HCT116 (cell line): ENCODE measurements around the gene FAM136A. TPM values are rescaled to one million over a fixed set of nuclear protein-coding genes. Genes with fewer than 3 reads are reported as not detected.

Experiments
- ATAC-seq: fragments of 200-7000 bp; cut with Tn5 transposase; 2 replicates; pipeline ENCODE4 v1.9.1; 2020; ENCODE audit warnings: mild to moderate bottlenecking, moderate library complexity
- BruUV-seq: library from RNA; stranded (reverse); fragments of 400-500 nt; replicated peaks from 2 replicates; lab custom pipeline; 2021; lab: Mats Ljungman, UMichigan
- CTCF ChIA-PET: fragments of 300-600 bp; sonication (Branson Sonifier 250); formaldehyde crosslinking; loops from one replicate; lab custom pipeline; 2021; ENCODE audit warnings: antibody characterized with exemption; lab: Charles Lee
- POLR2A ChIA-PET: fragments of 300-600, 350-600 bp; sonication (Branson Sonifier 250); formaldehyde crosslinking; loops from one replicate; lab custom pipeline; 2021; ENCODE audit warnings: antibody characterized with exemption; lab: Charles Lee
- RAD21 ChIA-PET, 2 experiments: fragments of 300-600 bp; sonication (Branson Sonifier 250); formaldehyde crosslinking; loops; one replicate each; lab custom pipeline; 2023; ENCODE audit warnings: low total read pairs in 2 of 2; ENCODE audit not compliant: uncharacterized antibody in 2 of 2, unreplicated experiment in 2 of 2, low non-redundant PET in 1 of 2; lab: Charles Lee
- DNase-seq: peaks from one replicate; pipeline ENCODE4 v3.0.0-alpha.2; 2010; ENCODE audit warnings: low read depth, low spot score
- H2AFZ ChIP-seq: fragments of 200-600 bp; shearing (Covaris generic), sonication (generic); 2 replicates; pipeline ENCODE4 v1.6.1; 2017; ENCODE audit warnings: low read depth, mixed run types, mixed read lengths, antibody characterized with exemption, low read length; ENCODE audit not compliant: poor library complexity, severe bottlenecking
- H3K27ac ChIP-seq: 2 replicates; pipeline ENCODE4 v1.5.1; 2012; ENCODE audit warnings: low read depth, low read length
- H3K27me3 ChIP-seq: fragments of 200-600 bp; sonication (generic); 2 replicates; pipeline ENCODE4 v1.6.1; 2016; ENCODE audit warnings: mixed run types, low read length, mixed read lengths; ENCODE audit not compliant: insufficient read depth
- H3K36me3 ChIP-seq, 2 experiments: fragments of 200-500 bp in 1 of 2; fragments of 200-600 bp in 1 of 2; sonication (Bioruptor generic) in 1 of 2; sonication (generic) in 1 of 2; 2 replicates each; pipeline versions ENCODE4 v1.5.1 to v1.6.1; 2014 to 2016; ENCODE audit warnings: low read length in 2 of 2, inconsistent platforms in 1 of 2, mixed read lengths in 1 of 2, mixed run types in 1 of 2; ENCODE audit not compliant: insufficient read depth in 2 of 2, control insufficient read depth in 1 of 2
- H3K4me1 ChIP-seq, 2 experiments: fragments of 200-600 bp in 1 of 2; sonication (generic) in 1 of 2; 2 replicates each; pipeline versions ENCODE4 v1.5.1 to v1.6.1; 2012 to 2017; ENCODE audit warnings: low read length in 2 of 2, inconsistent platforms in 1 of 2, mild to moderate bottlenecking in 1 of 2, mixed read lengths in 1 of 2, mixed run types in 1 of 2, moderate library complexity in 1 of 2; ENCODE audit not compliant: insufficient read depth in 2 of 2, control insufficient read depth in 1 of 2
- H3K4me2 ChIP-seq: fragments of 200-600 bp; sonication (generic); 2 replicates; pipeline ENCODE4 v1.6.1; 2017; ENCODE audit warnings: mixed run types, low read length, mixed read lengths
- H3K4me3 ChIP-seq, 2 experiments: fragments of 200-600 bp in 1 of 2; sonication (generic) in 1 of 2; replicated peaks in 1 of 2; 2 replicates each; pipeline ENCODE4 v1.5.1; 2011 to 2016; ENCODE audit warnings: low read length in 2 of 2, control low read depth in 1 of 2, low read depth in 1 of 2, mild to moderate bottlenecking in 1 of 2, mixed read lengths in 1 of 2, mixed run types in 1 of 2
- H3K79me2 ChIP-seq: fragments of 200-600 bp; sonication (generic); 2 replicates; pipeline ENCODE4 v1.6.1; 2017; ENCODE audit warnings: mild to moderate bottlenecking, mixed run types, low read length, moderate library complexity, mixed read lengths; ENCODE audit not compliant: insufficient read depth
- H3K9ac ChIP-seq: fragments of 200-600 bp; sonication (generic); 2 replicates; pipeline ENCODE4 v1.6.1; 2016; ENCODE audit warnings: low read length, mixed read lengths
- H3K9me2 ChIP-seq: fragments of 200-600 bp; sonication (generic), shearing (Covaris generic); 2 replicates; pipeline ENCODE4 v1.6.1; 2017; ENCODE audit warnings: mixed run types, mild to moderate bottlenecking, moderate library complexity; ENCODE audit not compliant: insufficient read depth
- H3K9me3 ChIP-seq, 2 experiments: fragments of 200-500 bp in 1 of 2; fragments of 200-600 bp in 1 of 2; sonication (Bioruptor generic) in 1 of 2; sonication (generic) in 1 of 2; 2 replicates each; pipeline ENCODE4 v1.6.1; 2014 to 2017; ENCODE audit warnings: low read length in 2 of 2, mixed read lengths in 2 of 2, inconsistent platforms in 1 of 2, low read depth in 1 of 2, mild to moderate bottlenecking in 1 of 2, mixed run types in 1 of 2, moderate library complexity in 1 of 2; ENCODE audit not compliant: control insufficient read depth in 1 of 2, insufficient read depth in 1 of 2
- H4K20me1 ChIP-seq: fragments of 200-600 bp; sonication (generic), shearing (Covaris generic); 2 replicates; pipeline ENCODE4 v1.6.1; 2017; ENCODE audit warnings: mixed run types, mild to moderate bottlenecking, moderate library complexity; ENCODE audit not compliant: insufficient read depth
- ATF3 ChIP-seq: IDR thresholded peaks from 2 replicates; pipeline ENCODE4 v1.6.1; 2012
- CBX3 ChIP-seq: IDR thresholded peaks from 2 replicates; pipeline ENCODE4 v1.6.1; 2012; ENCODE audit warnings: low read depth
- EGR1 ChIP-seq: IDR thresholded peaks from 2 replicates; pipeline ENCODE4 v1.6.1; 2012; ENCODE audit warnings: low read depth
- SIN3A ChIP-seq: IDR thresholded peaks from 2 replicates; pipeline ENCODE4 v1.6.1; 2012; ENCODE audit warnings: low read depth
- SRF ChIP-seq: IDR thresholded peaks from 2 replicates; pipeline ENCODE4 v1.6.1; 2012; ENCODE audit warnings: low read depth
- ZNF274 ChIP-seq: fragments of 200-500 bp; sonication (Bioruptor generic); IDR thresholded peaks from 2 replicates; pipeline ENCODE4 v1.6.1; 2014; ENCODE audit warnings: mild to moderate bottlenecking, low read depth, low read length, inconsistent platforms
- intact Hi-C: fragments of 100-400 bp; cut with micrococcal nuclease; formaldehyde crosslinking; loops from 2 replicates; pipeline ENCODE4 v1.10.0; 2022
- total RNA-seq: library from RNA; stranded (reverse); gene quantifications from one replicate; pipeline ENCODE4 v1.2.1, GENCODE V29; 2021; ENCODE audit not compliant: unreplicated experiment
- TF ChIP-seq, protein P1 (sequence below): IDR thresholded peaks from 2 replicates; pipeline ENCODE4 v1.6.1; 2012; ENCODE audit warnings: low read depth

Gene FAM136A
- total RNA-seq, 1 experiment from 2014 or later = 83.0 TPM

DNA sequence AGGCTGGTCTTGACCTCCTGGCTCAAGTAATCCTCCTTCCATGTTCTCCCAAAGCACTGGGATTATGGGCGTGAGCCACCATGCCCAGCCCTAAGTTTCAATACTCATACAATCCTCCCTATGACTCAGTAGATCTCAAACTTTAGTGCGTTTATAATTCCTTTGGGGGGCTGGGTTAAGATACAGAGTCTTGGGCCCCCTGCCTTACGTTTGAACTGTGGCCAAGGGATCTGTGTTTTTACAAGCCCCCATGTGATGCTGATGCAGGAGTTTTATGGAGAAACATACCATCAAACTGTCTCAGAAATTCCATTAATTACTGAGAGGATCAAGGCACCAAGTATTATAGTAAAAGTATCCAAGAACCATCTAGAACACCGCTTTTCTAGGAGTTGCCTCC lies 38.2 kb upstream of the FAM136A start:
- Histone ChIP-seq H3K9ac (no peak overlapping the region), H3K27ac (no peak overlapping the region), H3K9me2 (no peaks in the 10 kb centered on the region), H3K4me1 (peaks cover 0 to 16% of the 10 kb centered on the region in 2 experiments; a peak in 2 of 4 replicates), H3K4me3 (no peak overlapping the region), H4K20me1 (no peaks in the 10 kb centered on the region), H3K36me3 (no peaks in the 10 kb centered on the region), H3K4me2 (no peak overlapping the region), H2AFZ (no peak overlapping the region), H3K27me3 (no peaks in the 10 kb centered on the region), H3K79me2 (no peaks in the 10 kb centered on the region), H3K9me3 (no peaks in the 10 kb centered on the region)
- DNase-seq (no peak), ATAC-seq (no peak)
- POLR2A ChIA-PET = no interaction called here
- TF ChIP-seq CBX3 = no peak
- TF ChIP-seq EGR1 = no peak
- TF ChIP-seq, protein P1, sequence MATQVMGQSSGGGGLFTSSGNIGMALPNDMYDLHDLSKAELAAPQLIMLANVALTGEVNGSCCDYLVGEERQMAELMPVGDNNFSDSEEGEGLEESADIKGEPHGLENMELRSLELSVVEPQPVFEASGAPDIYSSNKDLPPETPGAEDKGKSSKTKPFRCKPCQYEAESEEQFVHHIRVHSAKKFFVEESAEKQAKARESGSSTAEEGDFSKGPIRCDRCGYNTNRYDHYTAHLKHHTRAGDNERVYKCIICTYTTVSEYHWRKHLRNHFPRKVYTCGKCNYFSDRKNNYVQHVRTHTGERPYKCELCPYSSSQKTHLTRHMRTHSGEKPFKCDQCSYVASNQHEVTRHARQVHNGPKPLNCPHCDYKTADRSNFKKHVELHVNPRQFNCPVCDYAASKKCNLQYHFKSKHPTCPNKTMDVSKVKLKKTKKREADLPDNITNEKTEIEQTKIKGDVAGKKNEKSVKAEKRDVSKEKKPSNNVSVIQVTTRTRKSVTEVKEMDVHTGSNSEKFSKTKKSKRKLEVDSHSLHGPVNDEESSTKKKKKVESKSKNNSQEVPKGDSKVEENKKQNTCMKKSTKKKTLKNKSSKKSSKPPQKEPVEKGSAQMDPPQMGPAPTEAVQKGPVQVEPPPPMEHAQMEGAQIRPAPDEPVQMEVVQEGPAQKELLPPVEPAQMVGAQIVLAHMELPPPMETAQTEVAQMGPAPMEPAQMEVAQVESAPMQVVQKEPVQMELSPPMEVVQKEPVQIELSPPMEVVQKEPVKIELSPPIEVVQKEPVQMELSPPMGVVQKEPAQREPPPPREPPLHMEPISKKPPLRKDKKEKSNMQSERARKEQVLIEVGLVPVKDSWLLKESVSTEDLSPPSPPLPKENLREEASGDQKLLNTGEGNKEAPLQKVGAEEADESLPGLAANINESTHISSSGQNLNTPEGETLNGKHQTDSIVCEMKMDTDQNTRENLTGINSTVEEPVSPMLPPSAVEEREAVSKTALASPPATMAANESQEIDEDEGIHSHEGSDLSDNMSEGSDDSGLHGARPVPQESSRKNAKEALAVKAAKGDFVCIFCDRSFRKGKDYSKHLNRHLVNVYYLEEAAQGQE = no peak
- no peak for TF ChIP-seq ZNF274
- TF ChIP-seq SIN3A = no peak
- no peak for TF ChIP-seq ATF3
- no peak for TF ChIP-seq SRF
- CTCF ChIA-PET = interaction anchor here (1.1 to 4.0 kb wide), 4 partner anchors 11 to 304 kb away, joined by 3 to 27 read pairs (median 6); no protein-coding TSS in a partner anchor
- BruUV-seq = no TSS peak
- RAD21 ChIA-PET = interaction anchor here in 1 of 2 experiments (0.8 to 1.2 kb wide), 2 partner anchors 36 to 277 kb away, joined by 3 read pairs; no protein-coding TSS in a partner anchor
- intact Hi-C loops = loop anchor here (5.0 kb wide), 1 partner anchor 212 kb away; the partner anchor contains the start of gene TGFA
